Liver (tissue), 9 donors: ENCODE data around the gene STK39. TPM values are rescaled to one million over a fixed set of nuclear protein-coding genes. Genes with fewer than 3 reads are reported as not detected.

Experiments used
- DNase-seq: peaks from one replicate; pipeline ENCODE4 v3.0.0-alpha.2; 2017; ENCODE audit warnings: low spot score
- H3K27ac ChIP-seq, 2 donors: one replicate each; pipeline ENCODE4 v1.7.0; 2013; ENCODE audit warnings: inconsistent platforms in 2 of 2, low read length in 2 of 2, control low read depth in 1 of 2, low read depth in 1 of 2, mild to moderate bottlenecking in 1 of 2
- H3K27me3 ChIP-seq, 4 donors: one replicate each; pipeline versions ENCODE4 v1.6.1 to v1.7.0; 2013; ENCODE audit warnings: low read length in 3 of 4, inconsistent platforms in 1 of 4, mild to moderate bottlenecking in 1 of 4, moderate library complexity in 1 of 4; ENCODE audit not compliant: control insufficient read depth in 4 of 4, insufficient read depth in 4 of 4
- H3K36me3 ChIP-seq, 4 donors: one replicate each; pipeline versions ENCODE4 v1.6.1 to v1.7.0; 2013; ENCODE audit warnings: low read length in 3 of 4, mild to moderate bottlenecking in 3 of 4, low read depth in 1 of 4, moderate library complexity in 1 of 4; ENCODE audit not compliant: control insufficient read depth in 4 of 4, insufficient read depth in 3 of 4
- H3K4me1 ChIP-seq, 4 donors: one replicate each; pipeline versions ENCODE4 v1.6.1 to v1.7.0; 2013; ENCODE audit warnings: low read length in 3 of 4, mild to moderate bottlenecking in 3 of 4, moderate library complexity in 1 of 4; ENCODE audit not compliant: control insufficient read depth in 4 of 4, insufficient read depth in 4 of 4
- H3K4me3 ChIP-seq, 3 donors: one replicate each; pipeline versions ENCODE4 v1.6.1 to v1.7.0; 2013; ENCODE audit warnings: low read length in 3 of 3, control low read depth in 1 of 3, low read depth in 1 of 3, mild to moderate bottlenecking in 1 of 3
- H3K9ac ChIP-seq, 2 donors: one replicate each; pipeline ENCODE4 v1.7.0; 2013; ENCODE audit warnings: low read length in 2 of 2, mild to moderate bottlenecking in 2 of 2, moderate library complexity in 2 of 2, control low read depth in 1 of 2, low read depth in 1 of 2
- H3K9me3 ChIP-seq, 4 donors: one replicate each; pipeline versions ENCODE4 v1.6.1 to v1.7.0; 2013; ENCODE audit warnings: low read length in 3 of 4; ENCODE audit not compliant: control insufficient read depth in 4 of 4
- FOXA1 ChIP-seq: IDR thresholded peaks from 2 replicates; pipeline ENCODE4 v1.6.1; 2016; ENCODE audit warnings: antibody characterized with exemption
- HNF4A ChIP-seq, 2 donors: conservative IDR thresholded peaks; 2 replicates each; pipeline ENCODE4 v1.6.1; 2016; ENCODE audit warnings: antibody characterized with exemption in 2 of 2, mild to moderate bottlenecking in 2 of 2
- RAD21 ChIP-seq, 2 donors: IDR thresholded peaks; 2 replicates each; pipeline ENCODE4 v1.6.1; 2016; ENCODE audit warnings: antibody characterized with exemption in 2 of 2, mild to moderate bottlenecking in 2 of 2
- RXRA ChIP-seq, 2 donors: IDR thresholded peaks; 2 replicates each; pipeline ENCODE4 v1.6.1; 2017 to 2018; ENCODE audit warnings: antibody characterized with exemption in 2 of 2, mild to moderate bottlenecking in 1 of 2
- SP1 ChIP-seq: IDR thresholded peaks from 2 replicates; pipeline ENCODE4 v1.6.1; 2018; ENCODE audit warnings: antibody characterized with exemption, mild to moderate bottlenecking
- TAF1 ChIP-seq: conservative IDR thresholded peaks from 2 replicates; pipeline ENCODE4 v1.6.1; 2016; ENCODE audit warnings: antibody characterized with exemption, mild to moderate bottlenecking
- YY1 ChIP-seq: IDR thresholded peaks from 2 replicates; pipeline ENCODE4 v1.6.1; 2016; ENCODE audit warnings: antibody characterized with exemption, mild to moderate bottlenecking
- WGBS: extraction: QIAGEN DNeasy Blood & Tissue Kit; methylation state at CpG from one replicate; pipeline ENCODE4 v1.1.7; 2013; 5-methylcytosine and 5-hydroxymethylcytosine counted together
- polyA plus RNA-seq, 2 donors: library from polyadenylated mRNA; stranded (reverse) in 1 of 2; unstranded in 1 of 2; fragments of 200-250 nt in 1 of 2; fragments of >200 nt in 1 of 2; fragmentation: Nextera tagmentation in 1 of 2; extraction: Ambion mirVana in 1 of 2; gene quantifications; one replicate each; pipeline versions ENCODE4 v1.2.1 to v1.2.3, GENCODE V29; 2013 to 2015
- total RNA-seq, 2 donors: library from RNA; depleted of rRNA; stranded (reverse); fragments of >200 nt; gene quantifications; one replicate each; pipeline ENCODE4 v1.2.3, GENCODE V29; 2014
- TF ChIP-seq, protein P1 (sequence below): IDR thresholded peaks from 2 replicates; pipeline ENCODE4 v1.6.1; 2016; ENCODE audit warnings: antibody characterized with exemption
- TF ChIP-seq, protein P2 (sequence below): IDR thresholded peaks from 2 replicates; pipeline ENCODE4 v1.6.1; 2016; ENCODE audit warnings: antibody characterized with exemption
- donor health status: healthy.
- donor health status: healthy.
- donor health status: healthy.
- donor health status: healthy.
- donor health status: healthy.

The STK39 gene
- total and polyA plus RNA-seq, 4 donors = 0.29 to 1.8 (median 0.73) TPM

DNA sequence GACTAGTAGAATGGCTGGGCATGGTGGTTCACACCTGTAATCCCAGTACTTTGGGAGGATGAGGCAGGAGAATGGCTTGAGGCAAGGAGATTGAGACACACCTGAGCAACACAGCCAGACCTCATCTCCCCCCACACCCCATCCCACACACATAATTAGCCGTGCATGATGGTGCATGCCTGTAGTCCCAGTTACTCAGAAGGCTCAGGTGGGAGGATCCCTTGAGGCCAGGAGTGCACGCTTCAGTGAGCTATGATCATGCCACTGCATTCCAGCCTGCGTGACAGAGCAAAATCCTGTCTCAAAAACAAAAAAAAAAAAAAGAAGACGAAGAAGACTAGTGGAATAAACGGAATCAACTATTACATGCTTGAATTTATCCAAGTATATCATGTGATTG, 150.0 kb downstream of the STK39 start:
- H3K9ac ChIP-seq = no peak overlapping the region
- H3K27me3 ChIP-seq = no peaks in the 10 kb centered on the region
- 95% methylated on average over 5 of the region's 5 CpGs for WGBS
- no peaks in the 10 kb centered on the region for H3K36me3 ChIP-seq
- TF ChIP-seq, protein P1, sequence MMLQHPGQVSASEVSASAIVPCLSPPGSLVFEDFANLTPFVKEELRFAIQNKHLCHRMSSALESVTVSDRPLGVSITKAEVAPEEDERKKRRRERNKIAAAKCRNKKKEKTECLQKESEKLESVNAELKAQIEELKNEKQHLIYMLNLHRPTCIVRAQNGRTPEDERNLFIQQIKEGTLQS = no peak
- no peaks in the 10 kb centered on the region for H3K4me1 ChIP-seq
- no peak overlapping the region for H3K4me3 ChIP-seq
- no peaks in the 10 kb centered on the region for H3K9me3 ChIP-seq
- no peak overlapping the region for H3K27ac ChIP-seq
- no peak for DNase-seq

DNA sequence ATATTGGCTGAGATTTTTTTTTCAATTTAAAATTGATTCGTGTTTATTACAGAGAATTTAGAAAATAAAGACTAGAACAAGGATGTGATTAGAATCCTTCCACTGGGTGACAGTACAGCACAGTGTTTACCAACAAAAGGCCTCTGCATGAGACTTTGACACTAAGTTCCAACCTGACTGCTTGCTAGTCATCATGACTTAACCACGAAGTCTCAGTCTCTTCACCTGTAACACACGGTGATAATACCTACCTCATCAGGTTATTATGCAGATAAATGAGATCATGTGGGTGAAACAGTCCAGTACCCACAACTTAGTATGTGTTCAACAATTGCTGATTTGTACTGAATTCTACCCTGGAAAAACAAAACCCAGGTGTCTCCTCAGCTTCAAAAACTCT, 151.2 kb downstream of the STK39 start:
- Histone ChIP-seq H3K27me3 (no peaks in the 10 kb centered on the region), H3K9me3 (no peaks in the 10 kb centered on the region), H3K4me3 (no peak overlapping the region), H3K27ac (no peak overlapping the region), H3K4me1 (no peaks in the 10 kb centered on the region), H3K36me3 (no peaks in the 10 kb centered on the region), H3K9ac (no peak overlapping the region)
- WGBS = 88% methylated on average over 3 of the region's 3 CpGs
- TF ChIP-seq RAD21 (IDR thresholded peaks at IDR 0.05) (no peak), HNF4A (conservative IDR thresholded peaks at IDR 0.05) (no peak), FOXA1 (no peak), RXRA (IDR thresholded peaks at IDR 0.05) (no peak), SP1 (no peak), TAF1 (no peak)
- TF ChIP-seq, protein P1 = no peak
- TF ChIP-seq, protein P2, sequence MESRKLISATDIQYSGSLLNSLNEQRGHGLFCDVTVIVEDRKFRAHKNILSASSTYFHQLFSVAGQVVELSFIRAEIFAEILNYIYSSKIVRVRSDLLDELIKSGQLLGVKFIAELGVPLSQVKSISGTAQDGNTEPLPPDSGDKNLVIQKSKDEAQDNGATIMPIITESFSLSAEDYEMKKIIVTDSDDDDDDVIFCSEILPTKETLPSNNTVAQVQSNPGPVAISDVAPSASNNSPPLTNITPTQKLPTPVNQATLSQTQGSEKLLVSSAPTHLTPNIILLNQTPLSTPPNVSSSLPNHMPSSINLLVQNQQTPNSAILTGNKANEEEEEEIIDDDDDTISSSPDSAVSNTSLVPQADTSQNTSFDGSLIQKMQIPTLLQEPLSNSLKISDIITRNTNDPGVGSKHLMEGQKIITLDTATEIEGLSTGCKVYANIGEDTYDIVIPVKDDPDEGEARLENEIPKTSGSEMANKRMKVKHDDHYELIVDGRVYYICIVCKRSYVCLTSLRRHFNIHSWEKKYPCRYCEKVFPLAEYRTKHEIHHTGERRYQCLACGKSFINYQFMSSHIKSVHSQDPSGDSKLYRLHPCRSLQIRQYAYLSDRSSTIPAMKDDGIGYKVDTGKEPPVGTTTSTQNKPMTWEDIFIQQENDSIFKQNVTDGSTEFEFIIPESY = no peak
- DNase-seq = no peak

DNA sequence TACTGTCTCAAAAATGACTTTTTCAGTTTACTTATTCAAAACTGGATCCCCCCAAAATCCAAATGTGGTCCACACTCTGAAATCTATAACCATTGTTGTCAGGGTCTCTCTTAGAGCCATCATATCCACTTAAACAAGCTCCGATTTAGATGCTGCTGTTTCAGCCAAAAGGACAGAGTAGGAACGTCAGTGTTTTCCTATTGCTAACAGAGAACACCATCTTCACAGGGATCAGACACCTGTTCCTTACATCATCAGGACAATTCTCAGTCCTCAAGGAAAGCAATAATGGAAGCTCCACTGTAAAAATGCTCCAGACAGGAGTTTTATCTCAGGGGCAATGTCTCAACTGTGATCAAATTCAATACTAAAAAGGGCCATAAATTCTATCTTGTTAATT, 155.4 kb downstream of the STK39 start:
- no peaks in the 10 kb centered on the region for H3K9me3 ChIP-seq
- TF ChIP-seq SP1 = no peak
- TF ChIP-seq, protein P2 = no peak
- TF ChIP-seq YY1 = no peak
- no peak for TF ChIP-seq HNF4A (conservative IDR thresholded peaks at IDR 0.05)
- TF ChIP-seq RXRA (IDR thresholded peaks at IDR 0.05) = no peak
- no peak for TF ChIP-seq FOXA1
- 77% methylated on average over 2 of the region's 2 CpGs for WGBS

More for the DNA sequence above, 155.4 kb downstream of the STK39 start:
- no peak for DNase-seq
- Histone ChIP-seq H3K4me1 (no peaks in the 10 kb centered on the region), H3K9ac (no peak overlapping the region), H3K4me3 (no peak overlapping the region), H3K27ac (no peak overlapping the region), H3K36me3 (no peaks in the 10 kb centered on the region), H3K27me3 (no peaks in the 10 kb centered on the region)
